HCT116 (cell line): ENCODE data around the gene RHOD.
A peak's percentile ranks its signal among the peaks of the same experiment; 100 is the strongest.

ENCODE experiments used
- CTCF ChIP-seq, 3 experiments: fragments of 200-600 bp in 1 of 3; sonication (generic) in 1 of 3; IDR thresholded peaks in 2 of 3; conservative IDR thresholded peaks in 1 of 3; 2 replicates each; pipeline ENCODE4 v1.5.1; 2012 to 2017; ENCODE audit warnings: low read depth in 2 of 3, low read length in 2 of 3, antibody characterized with exemption in 1 of 3, borderline replicate concordance in 1 of 3, control low read depth in 1 of 3, mild to moderate bottlenecking in 1 of 3, mixed read lengths in 1 of 3, mixed run types in 1 of 3, moderate library complexity in 1 of 3; ENCODE audit not compliant: insufficient read depth in 1 of 3
- EZH2 ChIP-seq: fragments of 200-600 bp; sonication (generic); IDR thresholded peaks from 2 replicates; pipeline ENCODE4 v1.6.1; 2017; ENCODE audit warnings: antibody characterized with exemption, mixed run types
- MAX ChIP-seq: IDR thresholded peaks from 2 replicates; pipeline ENCODE4 v1.6.1; 2012

- TF ChIP-seq CTCF (IDR thresholded peaks at IDR 0.05 in 2 of 3, conservative IDR thresholded peaks at IDR 0.05 in 1 of 3; ENCODE audit: borderline replicate concordance in 1 of 3, insufficient read depth in 1 of 3, low read depth in 2 of 3, low read length in 2 of 3) (peak in 2 of 3 experiments; percentile 78 to 90; a peak in 5 of 6 replicates), MAX (no peak), EZH2 (no peak)
These were observed 15.0 kb downstream of the RHOD start for GRCh38 chr11:67071420-67072284.
